HEK293 (cell line): ENCODE data around the gene TRPM2.

Experiments
- HOXA7 ChIP-seq: sonication (generic); formaldehyde crosslinking; IDR thresholded peaks from 2 replicates; pipeline ENCODE4 v1.8.1; 2022; ENCODE audit warnings: missing genetic modification reagents, borderline replicate concordance
- SP2 ChIP-seq: fragments of 450-650 bp; formaldehyde crosslinking; IDR thresholded peaks from 2 replicates; pipeline ENCODE4 v1.5.1; 2016; ENCODE audit warnings: missing biosample characterization, missing genetic modification characterization
- ZNF223 ChIP-seq: fragments of 450-650 bp; formaldehyde crosslinking; IDR thresholded peaks from 2 replicates; pipeline ENCODE4 v1.5.1; 2016; ENCODE audit warnings: missing biosample characterization, missing genetic modification characterization
- ZNF24 ChIP-seq: fragments of 450-650 bp; formaldehyde crosslinking; IDR thresholded peaks from 2 replicates; pipeline ENCODE4 v1.5.1; 2016; ENCODE audit warnings: missing biosample characterization, missing genetic modification characterization
- ZNF707 ChIP-seq: fragments of 450-650 bp; formaldehyde crosslinking; IDR thresholded peaks from 2 replicates; pipeline ENCODE4 v1.5.1; 2016; ENCODE audit warnings: missing biosample characterization, missing genetic modification characterization
- ZNF791 ChIP-seq: fragments of 450-650 bp; formaldehyde crosslinking; IDR thresholded peaks from 2 replicates; pipeline ENCODE4 v1.5.1; 2016; ENCODE audit warnings: missing biosample characterization, missing genetic modification characterization
- ZNF792 ChIP-seq: fragments of 450-650 bp; formaldehyde crosslinking; IDR thresholded peaks from 2 replicates; pipeline ENCODE4 v1.5.1; 2016; ENCODE audit warnings: missing biosample characterization, missing genetic modification characterization
- TF ChIP-seq, protein P1 (sequence below): fragments of 450-650 bp; formaldehyde crosslinking; IDR thresholded peaks from 2 replicates; pipeline ENCODE4 v1.5.1; 2016; ENCODE audit warnings: missing biosample characterization, missing genetic modification characterization
- TF ChIP-seq, protein P2 (sequence below): fragments of 450-650 bp; formaldehyde crosslinking; IDR thresholded peaks from 2 replicates; pipeline ENCODE4 v1.5.1; 2016; ENCODE audit warnings: missing biosample characterization, missing genetic modification characterization
- TF ChIP-seq, protein P3 (sequence below): IDR thresholded peaks from 2 replicates; pipeline ENCODE4 v1.6.1; 2011; ENCODE audit warnings: mild to moderate bottlenecking, low read depth, low read length, borderline replicate concordance

DNA sequence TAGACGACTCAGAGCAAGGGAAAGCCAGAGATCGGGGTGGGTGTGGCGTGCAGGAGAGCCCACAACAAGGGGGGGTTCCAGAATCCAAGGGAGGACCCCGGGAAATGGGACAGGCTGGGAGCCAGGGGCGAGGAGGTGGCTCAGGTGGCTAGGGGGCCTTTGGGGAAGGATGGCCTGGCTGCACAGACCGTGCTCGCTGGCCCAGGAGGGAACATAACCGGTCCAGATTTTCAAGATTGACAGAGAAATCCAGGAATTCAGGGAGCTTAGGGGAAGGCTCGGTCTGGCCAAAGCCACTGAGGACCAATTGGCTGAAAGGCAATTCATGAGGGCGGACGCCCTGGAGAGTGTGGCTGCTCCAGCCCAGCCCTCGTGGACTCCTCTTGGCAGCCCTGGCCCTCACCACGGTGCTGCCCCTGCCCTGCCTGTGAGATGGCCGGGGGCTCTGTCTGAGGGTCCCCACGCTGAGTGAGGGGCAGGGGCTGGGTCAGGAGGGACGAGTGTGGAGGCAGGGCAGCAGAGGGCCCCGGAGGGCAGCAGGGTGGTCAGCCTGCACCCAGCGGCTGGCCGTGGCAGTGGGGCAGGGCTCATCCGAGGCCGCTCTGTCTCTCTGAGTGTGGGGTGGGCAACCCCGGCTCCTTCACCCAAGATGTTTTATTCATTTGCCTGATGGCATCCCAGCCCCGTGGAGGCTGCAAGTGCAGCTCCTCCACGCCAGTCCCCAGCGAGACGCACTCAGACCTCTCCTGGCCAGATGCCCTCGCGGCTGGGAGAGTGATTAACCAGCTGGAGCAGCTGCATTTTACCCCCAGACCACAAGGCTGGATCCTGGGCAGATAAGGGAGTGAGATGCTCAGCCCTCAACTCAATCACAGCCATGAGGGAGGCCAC, 96.3 kb downstream of the TRPM2 start:
- no peak for TF ChIP-seq HOXA7 (CRISPR knock-in tag)
- TF ChIP-seq ZNF223 (tag by site-specific recombination) = no peak
- TF ChIP-seq, protein P1, sequence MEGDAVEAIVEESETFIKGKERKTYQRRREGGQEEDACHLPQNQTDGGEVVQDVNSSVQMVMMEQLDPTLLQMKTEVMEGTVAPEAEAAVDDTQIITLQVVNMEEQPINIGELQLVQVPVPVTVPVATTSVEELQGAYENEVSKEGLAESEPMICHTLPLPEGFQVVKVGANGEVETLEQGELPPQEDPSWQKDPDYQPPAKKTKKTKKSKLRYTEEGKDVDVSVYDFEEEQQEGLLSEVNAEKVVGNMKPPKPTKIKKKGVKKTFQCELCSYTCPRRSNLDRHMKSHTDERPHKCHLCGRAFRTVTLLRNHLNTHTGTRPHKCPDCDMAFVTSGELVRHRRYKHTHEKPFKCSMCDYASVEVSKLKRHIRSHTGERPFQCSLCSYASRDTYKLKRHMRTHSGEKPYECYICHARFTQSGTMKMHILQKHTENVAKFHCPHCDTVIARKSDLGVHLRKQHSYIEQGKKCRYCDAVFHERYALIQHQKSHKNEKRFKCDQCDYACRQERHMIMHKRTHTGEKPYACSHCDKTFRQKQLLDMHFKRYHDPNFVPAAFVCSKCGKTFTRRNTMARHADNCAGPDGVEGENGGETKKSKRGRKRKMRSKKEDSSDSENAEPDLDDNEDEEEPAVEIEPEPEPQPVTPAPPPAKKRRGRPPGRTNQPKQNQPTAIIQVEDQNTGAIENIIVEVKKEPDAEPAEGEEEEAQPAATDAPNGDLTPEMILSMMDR (tag by site-specific recombination) = no peak
- TF ChIP-seq ZNF792 (tag by site-specific recombination) = no peak
- TF ChIP-seq, protein P2, sequence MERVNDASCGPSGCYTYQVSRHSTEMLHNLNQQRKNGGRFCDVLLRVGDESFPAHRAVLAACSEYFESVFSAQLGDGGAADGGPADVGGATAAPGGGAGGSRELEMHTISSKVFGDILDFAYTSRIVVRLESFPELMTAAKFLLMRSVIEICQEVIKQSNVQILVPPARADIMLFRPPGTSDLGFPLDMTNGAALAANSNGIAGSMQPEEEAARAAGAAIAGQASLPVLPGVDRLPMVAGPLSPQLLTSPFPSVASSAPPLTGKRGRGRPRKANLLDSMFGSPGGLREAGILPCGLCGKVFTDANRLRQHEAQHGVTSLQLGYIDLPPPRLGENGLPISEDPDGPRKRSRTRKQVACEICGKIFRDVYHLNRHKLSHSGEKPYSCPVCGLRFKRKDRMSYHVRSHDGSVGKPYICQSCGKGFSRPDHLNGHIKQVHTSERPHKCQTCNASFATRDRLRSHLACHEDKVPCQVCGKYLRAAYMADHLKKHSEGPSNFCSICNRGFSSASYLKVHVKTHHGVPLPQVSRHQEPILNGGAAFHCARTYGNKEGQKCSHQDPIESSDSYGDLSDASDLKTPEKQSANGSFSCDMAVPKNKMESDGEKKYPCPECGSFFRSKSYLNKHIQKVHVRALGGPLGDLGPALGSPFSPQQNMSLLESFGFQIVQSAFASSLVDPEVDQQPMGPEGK (tag by site-specific recombination) = no peak
- no peak for TF ChIP-seq SP2 (tag by site-specific recombination)
- TF ChIP-seq ZNF791 (tag by site-specific recombination) = no peak
- TF ChIP-seq, protein P3, sequence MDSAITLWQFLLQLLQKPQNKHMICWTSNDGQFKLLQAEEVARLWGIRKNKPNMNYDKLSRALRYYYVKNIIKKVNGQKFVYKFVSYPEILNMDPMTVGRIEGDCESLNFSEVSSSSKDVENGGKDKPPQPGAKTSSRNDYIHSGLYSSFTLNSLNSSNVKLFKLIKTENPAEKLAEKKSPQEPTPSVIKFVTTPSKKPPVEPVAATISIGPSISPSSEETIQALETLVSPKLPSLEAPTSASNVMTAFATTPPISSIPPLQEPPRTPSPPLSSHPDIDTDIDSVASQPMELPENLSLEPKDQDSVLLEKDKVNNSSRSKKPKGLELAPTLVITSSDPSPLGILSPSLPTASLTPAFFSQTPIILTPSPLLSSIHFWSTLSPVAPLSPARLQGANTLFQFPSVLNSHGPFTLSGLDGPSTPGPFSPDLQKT = no peak
- no peak for TF ChIP-seq ZNF707 (tag by site-specific recombination)
- TF ChIP-seq ZNF24 = no peak
